Measurements from ENCODE around the gene ZDHHC13.

The ZDHHC13 gene, protein sequence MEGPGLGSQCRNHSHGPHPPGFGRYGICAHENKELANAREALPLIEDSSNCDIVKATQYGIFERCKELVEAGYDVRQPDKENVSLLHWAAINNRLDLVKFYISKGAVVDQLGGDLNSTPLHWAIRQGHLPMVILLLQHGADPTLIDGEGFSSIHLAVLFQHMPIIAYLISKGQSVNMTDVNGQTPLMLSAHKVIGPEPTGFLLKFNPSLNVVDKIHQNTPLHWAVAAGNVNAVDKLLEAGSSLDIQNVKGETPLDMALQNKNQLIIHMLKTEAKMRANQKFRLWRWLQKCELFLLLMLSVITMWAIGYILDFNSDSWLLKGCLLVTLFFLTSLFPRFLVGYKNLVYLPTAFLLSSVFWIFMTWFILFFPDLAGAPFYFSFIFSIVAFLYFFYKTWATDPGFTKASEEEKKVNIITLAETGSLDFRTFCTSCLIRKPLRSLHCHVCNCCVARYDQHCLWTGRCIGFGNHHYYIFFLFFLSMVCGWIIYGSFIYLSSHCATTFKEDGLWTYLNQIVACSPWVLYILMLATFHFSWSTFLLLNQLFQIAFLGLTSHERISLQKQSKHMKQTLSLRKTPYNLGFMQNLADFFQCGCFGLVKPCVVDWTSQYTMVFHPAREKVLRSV

GRCh38 chr11:19116971-19117759 is at the start of gene ZDHHC13:
Gene ZDHHC13, plus strand, starts transcription at chr11:19117168. Its CDS starts 82 bp downstream, at chr11:19117250.
- peak; percentile 87 for DNase-seq (ENCODE audit: low read depth, low spot score)

DNA sequence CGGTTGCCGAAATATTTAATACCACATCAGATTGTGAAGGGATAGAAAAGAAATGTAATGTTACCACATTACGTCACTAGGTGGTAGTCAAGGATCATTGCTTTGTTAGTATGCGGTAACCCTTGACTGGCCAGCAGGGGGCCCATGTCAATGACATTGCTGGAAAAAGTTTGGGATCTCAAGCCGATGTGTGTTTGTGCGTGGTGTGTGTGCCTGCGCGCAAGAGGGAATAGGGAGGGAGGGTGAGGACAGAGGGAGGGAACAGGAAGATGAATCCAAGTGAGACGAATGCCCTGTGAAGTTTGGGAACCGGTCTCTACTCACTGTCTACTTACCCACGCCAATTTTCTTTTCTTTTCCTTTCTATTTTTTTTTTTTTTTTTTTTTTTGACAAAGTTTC is 45.7 kb upstream of the ZDHHC13 start:
- DNase-seq (ENCODE audit: low read depth, low spot score), result peak; percentile 8

- no peak for DNase-seq (ENCODE audit: low read depth, low spot score)
Observed at GRCh38 chr11:19072464-19072863, 44.5 kb upstream of the ZDHHC13 start.

DNA sequence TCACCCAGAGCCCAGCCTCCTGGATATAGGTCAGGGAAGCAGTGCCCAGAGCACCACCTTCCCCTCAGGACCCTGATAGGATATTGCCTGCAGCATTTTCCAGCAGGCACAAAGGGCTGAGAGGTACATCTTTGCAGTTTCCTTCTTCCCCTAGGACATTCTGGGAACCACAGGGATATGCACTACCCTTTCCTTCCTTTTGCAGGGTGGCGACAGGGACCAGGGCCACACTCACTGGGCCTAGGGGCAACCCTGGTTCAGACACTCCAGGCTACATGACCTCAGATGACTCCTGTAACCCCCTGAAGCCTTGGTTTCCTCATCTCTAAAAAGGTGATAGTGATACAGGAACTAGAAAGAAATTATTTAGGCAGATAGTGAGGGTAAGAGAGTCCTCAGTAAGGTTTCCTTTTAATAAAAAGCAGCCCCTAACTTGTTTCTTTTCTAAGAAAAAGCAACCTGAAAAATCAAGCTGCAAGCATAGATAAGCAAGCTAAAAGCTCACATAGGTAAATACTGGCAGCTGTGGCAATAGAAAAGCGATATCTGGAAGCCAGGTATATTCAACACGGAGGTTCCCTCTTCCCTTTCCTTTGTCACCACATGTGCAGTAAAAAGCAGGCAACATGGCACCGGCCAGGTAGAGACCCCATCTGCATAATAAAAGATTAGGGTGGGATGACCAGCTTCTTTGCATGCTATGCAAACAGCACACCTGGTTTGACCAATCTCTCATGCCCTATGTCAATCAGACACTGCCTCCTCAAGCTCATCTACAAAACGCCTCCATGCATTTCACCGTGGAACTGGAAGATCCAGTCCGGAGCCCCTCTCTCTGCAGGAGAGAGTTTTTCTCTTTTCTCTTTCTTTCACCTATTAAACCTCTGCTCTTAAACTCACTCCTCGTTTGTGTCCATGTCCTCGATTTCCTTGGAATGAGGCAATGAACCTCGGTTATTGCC is 43.2 kb upstream of the ZDHHC13 start:
- DNase-seq (ENCODE audit: low read depth, low spot score), result no peak

DNA sequence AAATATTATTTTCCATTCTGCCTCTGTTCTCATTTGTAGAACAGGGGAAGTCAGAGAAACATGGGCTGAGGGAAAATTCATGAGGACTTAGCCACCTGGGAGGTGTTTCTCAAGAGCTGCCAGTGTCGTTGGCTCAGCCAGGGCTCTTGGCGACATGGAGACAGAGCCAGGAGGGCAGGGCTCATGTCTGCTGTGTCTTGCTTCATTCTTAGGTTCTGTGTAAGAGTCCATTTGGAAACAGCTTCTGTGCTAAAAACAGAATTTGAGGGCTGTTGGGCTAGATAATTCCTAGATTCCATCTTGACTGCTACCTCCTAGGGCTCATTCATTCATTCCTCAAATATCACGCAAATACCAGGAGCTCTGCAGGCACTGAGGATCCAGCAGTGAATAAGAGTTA is 41.3 kb upstream of the ZDHHC13 start:
- DNase-seq (ENCODE audit: low read depth, low spot score), result no peak

GRCh38 chr11:19076744-19077589 is 40.0 kb upstream of the ZDHHC13 start:
- peak; percentile 24 for DNase-seq (ENCODE audit: low read depth, low spot score)

- DNase-seq (ENCODE audit: low read depth, low spot score), result no peak
Observed at GRCh38 chr11:19077965-19078364, 39.0 kb upstream of the ZDHHC13 start.

GRCh38 chr11:19079643-19080440 is 37.1 kb upstream of the ZDHHC13 start:
- no peak for DNase-seq (ENCODE audit: low read depth, low spot score)

DNA sequence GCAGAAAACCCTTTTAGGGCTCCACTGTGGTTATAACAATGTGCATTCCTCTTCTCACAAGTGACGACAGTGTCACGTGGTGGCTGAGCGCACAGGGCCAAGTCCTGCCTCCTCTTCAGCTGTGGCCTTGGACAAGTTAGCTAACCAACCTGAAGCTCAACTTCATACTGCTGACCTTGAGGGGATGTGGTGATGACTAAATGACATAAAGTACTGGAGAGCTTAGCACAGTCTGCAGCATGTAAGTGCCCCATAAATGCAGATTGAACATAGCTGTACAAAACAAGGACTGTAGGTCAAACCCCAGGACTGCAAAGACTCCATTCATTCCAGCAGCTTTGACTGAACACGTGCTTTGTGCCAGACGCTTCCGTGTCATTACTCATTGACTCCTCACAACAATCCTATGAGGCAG is 36.4 kb upstream of the ZDHHC13 start:
- no peak for DNase-seq (ENCODE audit: low read depth, low spot score)

- DNase-seq (ENCODE audit: low read depth, low spot score), result no peak
Observed at GRCh38 chr11:19083166-19083565, 33.8 kb upstream of the ZDHHC13 start.

DNA sequence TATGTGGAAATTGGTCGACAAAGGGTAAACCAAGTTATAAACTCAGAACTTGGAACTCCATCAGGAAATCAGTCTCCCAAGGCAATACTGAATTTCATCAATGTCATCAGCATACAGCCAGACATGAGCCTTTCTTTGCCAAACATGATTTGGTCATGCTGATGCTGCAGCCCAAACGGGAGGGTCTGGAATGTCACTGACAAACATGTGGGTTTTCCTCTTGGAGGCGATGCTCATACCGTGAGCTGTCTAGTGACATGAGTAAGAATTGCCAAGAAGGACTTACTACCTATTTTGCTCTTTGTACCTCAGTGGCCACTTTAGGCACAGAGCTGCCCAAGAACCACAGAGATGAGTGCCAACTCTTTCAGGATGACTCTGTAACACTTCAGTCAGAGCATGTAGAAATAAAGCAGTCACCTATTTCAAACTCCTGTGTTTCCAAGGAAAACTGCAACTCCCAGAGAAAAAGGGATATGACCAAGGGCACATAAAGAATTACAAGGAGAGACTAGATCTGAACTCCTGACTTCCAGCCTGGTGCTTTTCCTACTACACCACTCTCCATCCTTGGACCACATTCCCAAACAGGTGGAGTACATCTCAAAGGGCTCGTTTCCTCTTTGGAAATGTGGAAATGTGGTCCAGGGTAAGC is 32.2 kb upstream of the ZDHHC13 start:
- no peak for DNase-seq (ENCODE audit: low read depth, low spot score)

DNA sequence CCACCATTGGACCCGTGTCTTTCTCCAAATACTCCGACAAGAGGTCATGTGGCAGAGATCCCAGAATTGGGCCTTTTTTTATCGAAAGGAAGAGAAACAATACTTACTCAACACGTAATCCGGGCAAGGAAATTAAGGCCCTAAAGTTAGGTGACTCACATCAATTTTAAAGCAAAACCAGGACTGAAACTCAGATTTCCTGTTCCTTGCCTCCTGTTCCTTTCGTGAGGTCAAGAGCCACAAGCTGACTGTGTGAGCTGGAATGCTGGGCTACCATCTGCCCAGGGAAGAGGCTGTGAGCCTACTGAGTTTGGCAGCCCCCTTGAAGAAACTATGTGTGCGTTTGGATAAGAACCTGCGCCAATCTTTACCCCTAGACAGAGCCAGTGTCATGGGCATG is 29.3 kb upstream of the ZDHHC13 start:
- no peak for DNase-seq (ENCODE audit: low read depth, low spot score)

- DNase-seq (ENCODE audit: low read depth, low spot score), result no peak
Observed at GRCh38 chr11:19088791-19089190, 28.2 kb upstream of the ZDHHC13 start.

GRCh38 chr11:19089421-19089820 is 27.5 kb upstream of the ZDHHC13 start:
- DNase-seq (ENCODE audit: low read depth, low spot score), result no peak

DNA sequence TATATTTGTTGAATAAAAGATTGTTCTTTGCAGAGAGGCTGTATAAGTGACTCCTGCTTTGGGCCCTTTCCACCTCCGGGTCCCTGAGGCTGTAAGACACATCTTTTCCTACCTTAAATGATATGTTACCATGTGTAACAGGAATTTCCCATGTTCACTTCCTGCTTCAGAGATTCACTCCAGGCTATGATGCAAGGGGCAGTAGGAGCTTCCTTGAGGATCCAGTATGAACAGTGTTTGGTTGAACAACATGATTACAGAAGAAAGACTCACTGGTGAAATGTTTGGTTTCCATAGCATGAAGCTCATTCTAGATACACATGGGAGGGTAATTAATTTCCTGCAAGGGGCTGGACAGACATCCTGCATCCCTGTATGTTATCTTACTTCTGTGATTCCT is 25.6 kb upstream of the ZDHHC13 start:
- DNase-seq (ENCODE audit: low read depth, low spot score), result no peak

DNA sequence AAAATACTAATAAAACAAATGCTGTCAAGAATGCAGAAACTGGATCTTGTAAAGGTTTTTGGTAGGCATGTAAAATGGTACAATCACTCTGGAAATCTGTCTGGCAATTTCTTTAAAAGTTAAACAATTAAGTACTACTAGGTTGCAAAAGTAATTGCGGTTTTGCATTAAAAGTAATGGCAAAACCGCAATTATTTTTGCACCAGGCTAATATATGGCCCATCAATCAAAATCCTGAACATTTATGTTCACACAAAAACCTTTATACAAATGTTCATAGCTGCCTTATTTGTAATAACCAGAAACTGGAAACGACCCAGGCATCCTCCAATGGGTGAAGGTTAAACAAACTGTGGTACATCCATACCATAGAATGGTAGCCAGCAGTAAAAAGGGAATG is 24.6 kb upstream of the ZDHHC13 start:
- no peak for DNase-seq (ENCODE audit: low read depth, low spot score)

- no peak for DNase-seq (ENCODE audit: low read depth, low spot score)
Observed at GRCh38 chr11:19092850-19093249, 24.1 kb upstream of the ZDHHC13 start.

DNA sequence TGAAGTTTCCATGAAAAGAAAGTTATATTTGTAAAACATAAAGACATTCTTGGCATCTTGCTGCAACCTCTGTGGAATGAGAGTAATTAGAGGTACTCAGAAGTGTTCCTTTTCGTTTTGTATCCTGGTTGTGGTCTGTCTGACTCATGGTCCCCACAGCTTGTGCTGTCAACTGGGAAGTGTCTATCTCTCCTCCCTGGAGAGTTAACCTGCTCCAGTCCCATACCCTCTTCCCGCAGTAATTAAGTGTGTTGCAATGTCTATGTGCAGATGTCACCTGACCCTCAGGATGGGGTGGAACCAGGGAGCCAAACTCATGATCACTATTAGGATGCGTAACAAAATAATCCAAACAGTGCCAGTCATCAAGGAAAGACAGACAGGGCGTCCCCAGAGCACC is 23.0 kb upstream of the ZDHHC13 start:
- no peak for DNase-seq (ENCODE audit: low read depth, low spot score)

- DNase-seq (ENCODE audit: low read depth, low spot score), result no peak
Observed at GRCh38 chr11:19094859-19095258, 22.1 kb upstream of the ZDHHC13 start.
